ENCODE data around the gene CSRNP3. TPM values are rescaled to one million over a fixed set of nuclear protein-coding genes. Genes with fewer than 3 reads are reported as not detected.

The CSRNP3 gene
- total and polyA plus RNA-seq, 2 donors from 2014 or later: 3.3 to 6.4 TPM

GRCh38 chr2:165718610-165719210 is 249.2 kb downstream of the CSRNP3 start:
- no peak overlapping the region for H3K4me3 ChIP-seq (ENCODE audit: low read length in 3 of 3)
- H3K9ac ChIP-seq (ENCODE audit: low read length in 3 of 3): no peak overlapping the region
- no peaks in the 10 kb centered on the region for H3K27me3 ChIP-seq (ENCODE audit: control insufficient read depth, insufficient read depth, low read length)
- FAIRE-seq: no peak
- DNase-seq: no peak
- no peaks in the 10 kb centered on the region for H3K9me3 ChIP-seq (ENCODE audit: control insufficient read depth in 2 of 3, insufficient read depth in 1 of 3, low read length in 3 of 3)
- H3K36me3 ChIP-seq (ENCODE audit: control insufficient read depth in 2 of 3, insufficient read depth in 3 of 3, low read length in 3 of 3): no peaks in the 10 kb centered on the region
- TF ChIP-seq CTCF (IDR thresholded peaks at IDR 0.05; ENCODE audit: borderline replicate concordance, extremely low read depth, insufficient read depth): no peak
- intact Hi-C loops (cut with DNase I): loop anchor here (10.0 kb wide), 1 partner anchor 384 kb away; no protein-coding TSS in a partner anchor
- H3K4me1 ChIP-seq (ENCODE audit: control insufficient read depth in 2 of 3, insufficient read depth in 2 of 3, low read depth in 1 of 3, low read length in 3 of 3): no peaks in the 10 kb centered on the region
- no peak overlapping the region for H3K27ac ChIP-seq (ENCODE audit: low read depth in 2 of 2, low read length in 2 of 2)

- no peak for DNase-seq
- no peak for TF ChIP-seq CTCF (IDR thresholded peaks at IDR 0.05; ENCODE audit: borderline replicate concordance, extremely low read depth, insufficient read depth)
- no peak overlapping the region for H3K4me3 ChIP-seq (ENCODE audit: low read length in 3 of 3)
- no peaks in the 10 kb centered on the region for H3K9me3 ChIP-seq (ENCODE audit: control insufficient read depth in 2 of 3, insufficient read depth in 1 of 3, low read length in 3 of 3)
- H3K4me1 ChIP-seq (ENCODE audit: control insufficient read depth in 2 of 3, insufficient read depth in 2 of 3, low read depth in 1 of 3, low read length in 3 of 3): no peaks in the 10 kb centered on the region
- no peak overlapping the region for H3K9ac ChIP-seq (ENCODE audit: low read length in 3 of 3)
- H3K27me3 ChIP-seq (ENCODE audit: control insufficient read depth, insufficient read depth, low read length): no peaks in the 10 kb centered on the region
- intact Hi-C loops (cut with DNase I): no loop called here
- no peak overlapping the region for H3K27ac ChIP-seq (ENCODE audit: low read depth in 2 of 2, low read length in 2 of 2)
- FAIRE-seq: no peak
- H3K36me3 ChIP-seq (ENCODE audit: control insufficient read depth in 2 of 3, insufficient read depth in 3 of 3, low read length in 3 of 3): no peaks in the 10 kb centered on the region
These were observed 251.0 kb downstream of the CSRNP3 start for GRCh38 chr2:165720511-165720910.

- H3K36me3 ChIP-seq (ENCODE audit: control insufficient read depth in 2 of 3, insufficient read depth in 3 of 3, low read length in 3 of 3): no peaks in the 10 kb centered on the region
- no peak overlapping the region for H3K9ac ChIP-seq (ENCODE audit: low read length in 3 of 3)
- no peaks in the 10 kb centered on the region for H3K9me3 ChIP-seq (ENCODE audit: control insufficient read depth in 2 of 3, insufficient read depth in 1 of 3, low read length in 3 of 3)
- H3K27ac ChIP-seq (ENCODE audit: low read depth in 2 of 2, low read length in 2 of 2): no peak overlapping the region
- no peak overlapping the region for H3K4me3 ChIP-seq (ENCODE audit: low read length in 3 of 3)
- FAIRE-seq (no peak), DNase-seq (no peak)
- intact Hi-C loops (cut with DNase I): no loop called here
- H3K27me3 ChIP-seq (ENCODE audit: control insufficient read depth, insufficient read depth, low read length): no peaks in the 10 kb centered on the region
- TF ChIP-seq CTCF (IDR thresholded peaks at IDR 0.05; ENCODE audit: borderline replicate concordance, extremely low read depth, insufficient read depth): no peak
- H3K4me1 ChIP-seq (ENCODE audit: control insufficient read depth in 2 of 3, insufficient read depth in 2 of 3, low read depth in 1 of 3, low read length in 3 of 3): no peaks in the 10 kb centered on the region
These were observed 255.9 kb downstream of the CSRNP3 start for GRCh38 chr2:165725421-165725820.

Other genes starting within 250 kb of the CSRNP3 start
- gene SCN2A, start 230.3 kb upstream of the CSRNP3 start, total RNA-seq: 9.9 TPM
- 2.7 TPM for gene SCN2A, start 230.3 kb upstream of the CSRNP3 start, polyA plus RNA-seq (ENCODE audit: insufficient read depth, low read depth, low replicate concordance)